ENCODE measurements around the gene GLA.

The GLA gene

GRCh38 chrX:101409043-101409442, 1.3 kb upstream of the GLA start:
- no peak overlapping the region for H3K27ac ChIP-seq (replicated peaks; ENCODE audit: low read length)
- no peaks in the 10 kb centered on the region for H3K27me3 ChIP-seq (ENCODE audit: control insufficient read depth in 3 of 3, insufficient read depth in 3 of 3, low read depth in 1 of 3, low read length in 3 of 3)
- H3K9me3 ChIP-seq (replicated peaks in 1 of 2; ENCODE audit: control insufficient read depth in 2 of 2, insufficient read depth in 1 of 2, low read depth in 1 of 2, low read length in 2 of 2) = no peaks in the 10 kb centered on the region
- H2AFZ ChIP-seq (ENCODE audit: low read length) = no peak overlapping the region
- no peaks in the 10 kb centered on the region for H3K79me1 ChIP-seq (ENCODE audit: low read depth, low read length)
- no peak overlapping the region for H3K18ac ChIP-seq (ENCODE audit: low read length)
- no peak overlapping the region for H2AK5ac ChIP-seq (ENCODE audit: low read depth, low read length)
- no peak overlapping the region for H3K9ac ChIP-seq (ENCODE audit: low read depth, low read length, poor library complexity)
- H2BK15ac ChIP-seq (ENCODE audit: low read length) = no peak overlapping the region
- no peak overlapping the region for H3K4ac ChIP-seq (ENCODE audit: low read length)
- H2BK120ac ChIP-seq (ENCODE audit: low read depth, low read length) = no peak overlapping the region
- no peak overlapping the region for H2BK12ac ChIP-seq (ENCODE audit: low read length)
- no peak overlapping the region for H2BK5ac ChIP-seq (ENCODE audit: low read length)
- no peak overlapping the region for H4K91ac ChIP-seq (ENCODE audit: low read depth, low read length, poor library complexity)
- peak overlapping the region; percentile 51 to 80 for H3K4me3 ChIP-seq (ENCODE audit: low read length in 2 of 2)
- no peak overlapping the region for H3K4me2 ChIP-seq (ENCODE audit: insufficient read depth, low read length, poor library complexity, severe bottlenecking)
- H4K8ac ChIP-seq (ENCODE audit: low read depth, low read length) = no peak overlapping the region
- peaks cover 11 to 27% of the 10 kb centered on the region in 2 donors for H3K36me3 ChIP-seq (replicated peaks in 1 of 2; ENCODE audit: control insufficient read depth in 2 of 2, insufficient read depth in 2 of 2, low read length in 2 of 2)
- no peak overlapping the region for H3K14ac ChIP-seq (ENCODE audit: low read length)
- WGBS, 2 donors (ENCODE audit: extremely low coverage in 2 of 2, insufficient read length in 2 of 2, insufficient replicate concordance in 1 of 2) = no CpG with 5 or more reads among the region's 6 CpGs
- no peak for DNase-seq (ENCODE audit: low spot score)
- no peak overlapping the region for H3K23ac ChIP-seq (ENCODE audit: low read depth, low read length, poor library complexity)
- H3K4me1 ChIP-seq (ENCODE audit: control insufficient read depth in 2 of 2, insufficient read depth in 1 of 2, low read depth in 1 of 2, low read length in 2 of 2) = no peaks in the 10 kb centered on the region

GRCh38 chrX:101408532-101408841, 762 bp upstream of the GLA start:
- H4K8ac ChIP-seq (ENCODE audit: low read depth, low read length) = no peak overlapping the region
- no peak overlapping the region for H2AK5ac ChIP-seq (ENCODE audit: low read depth, low read length)
- no peak overlapping the region for H3K4ac ChIP-seq (ENCODE audit: low read length)
- H2BK15ac ChIP-seq (ENCODE audit: low read length) = no peak overlapping the region
- no peak overlapping the region for H3K9ac ChIP-seq (ENCODE audit: low read depth, low read length, poor library complexity)
- no peak overlapping the region for H3K14ac ChIP-seq (ENCODE audit: low read length)
- no peak for DNase-seq (ENCODE audit: low spot score)
- H3K18ac ChIP-seq (ENCODE audit: low read length) = no peak overlapping the region
- no peak overlapping the region for H2BK5ac ChIP-seq (ENCODE audit: low read length)
- H3K4me1 ChIP-seq (ENCODE audit: control insufficient read depth in 2 of 2, insufficient read depth in 1 of 2, low read depth in 1 of 2, low read length in 2 of 2) = no peaks in the 10 kb centered on the region
- no CpG with 5 or more reads among the region's 8 CpGs for WGBS, 2 donors (ENCODE audit: extremely low coverage in 2 of 2, insufficient read length in 2 of 2, insufficient replicate concordance in 1 of 2)
- no peaks in the 10 kb centered on the region for H3K9me3 ChIP-seq (replicated peaks in 1 of 2; ENCODE audit: control insufficient read depth in 2 of 2, insufficient read depth in 1 of 2, low read depth in 1 of 2, low read length in 2 of 2)
- H3K27me3 ChIP-seq (ENCODE audit: control insufficient read depth in 3 of 3, insufficient read depth in 3 of 3, low read depth in 1 of 3, low read length in 3 of 3) = no peaks in the 10 kb centered on the region
- no peaks in the 10 kb centered on the region for H3K79me1 ChIP-seq (ENCODE audit: low read depth, low read length)
- H3K27ac ChIP-seq (replicated peaks; ENCODE audit: low read length) = no peak overlapping the region
- H3K4me2 ChIP-seq (ENCODE audit: insufficient read depth, low read length, poor library complexity, severe bottlenecking) = peak overlapping the region; percentile 40
- H3K4me3 ChIP-seq (ENCODE audit: low read length in 2 of 2) = peak overlapping the region; percentile 80 to 91
- H3K23ac ChIP-seq (ENCODE audit: low read depth, low read length, poor library complexity) = no peak overlapping the region
- H2AFZ ChIP-seq (ENCODE audit: low read length) = peak overlapping the region; percentile 79
- no peak overlapping the region for H2BK120ac ChIP-seq (ENCODE audit: low read depth, low read length)
- peaks cover 11 to 25% of the 10 kb centered on the region in 2 donors for H3K36me3 ChIP-seq (replicated peaks in 1 of 2; ENCODE audit: control insufficient read depth in 2 of 2, insufficient read depth in 2 of 2, low read length in 2 of 2)
- H2BK12ac ChIP-seq (ENCODE audit: low read length) = no peak overlapping the region
- no peak overlapping the region for H4K91ac ChIP-seq (ENCODE audit: low read depth, low read length, poor library complexity)

DNA sequence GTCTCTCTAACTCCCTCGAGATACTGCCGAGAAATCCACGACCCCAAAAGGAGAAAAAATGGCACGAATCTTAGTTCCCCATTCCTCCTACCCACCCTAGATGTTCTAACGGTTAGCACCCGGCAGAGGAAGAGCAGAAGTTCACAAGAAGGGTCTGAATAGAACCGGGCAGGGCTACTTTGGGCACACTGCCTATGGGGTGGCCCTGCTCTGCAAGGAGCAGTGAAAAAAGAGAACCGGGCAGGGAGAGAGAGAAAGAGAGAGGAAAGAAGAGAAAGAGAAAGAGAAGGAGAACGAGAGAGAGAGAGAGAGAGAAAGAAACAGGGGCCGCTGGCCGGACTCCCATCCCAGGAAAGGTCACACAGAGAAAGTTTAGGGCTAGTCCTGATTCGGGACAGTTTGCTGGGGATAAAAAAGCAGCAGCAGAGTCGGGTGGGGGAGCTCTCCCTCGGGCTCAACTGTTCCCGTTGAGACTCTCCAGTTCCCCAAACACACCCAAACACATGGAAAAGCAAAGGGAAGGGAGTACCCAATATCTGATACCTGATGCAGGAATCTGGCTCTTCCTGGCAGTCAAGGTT, 468 bp downstream of the GLA start:
- no peak overlapping the region for H3K23ac ChIP-seq (ENCODE audit: low read depth, low read length, poor library complexity)
- no peaks in the 10 kb centered on the region for H3K9me3 ChIP-seq (replicated peaks in 1 of 2; ENCODE audit: control insufficient read depth in 2 of 2, insufficient read depth in 1 of 2, low read depth in 1 of 2, low read length in 2 of 2)
- no peak for DNase-seq (ENCODE audit: low spot score)
- no peaks in the 10 kb centered on the region for H3K27me3 ChIP-seq (ENCODE audit: control insufficient read depth in 3 of 3, insufficient read depth in 3 of 3, low read depth in 1 of 3, low read length in 3 of 3)
- peak overlapping the region; percentile 73 for H3K27ac ChIP-seq (replicated peaks; ENCODE audit: low read length)
- no peak overlapping the region for H2BK15ac ChIP-seq (ENCODE audit: low read length)
- peak overlapping the region; percentile 43 for H3K4me2 ChIP-seq (ENCODE audit: insufficient read depth, low read length, poor library complexity, severe bottlenecking)
- no peak overlapping the region for H4K91ac ChIP-seq (ENCODE audit: low read depth, low read length, poor library complexity)
- H2BK12ac ChIP-seq (ENCODE audit: low read length) = no peak overlapping the region
- H2BK120ac ChIP-seq (ENCODE audit: low read depth, low read length) = no peak overlapping the region
- no peaks in the 10 kb centered on the region for H3K4me1 ChIP-seq (ENCODE audit: control insufficient read depth in 2 of 2, insufficient read depth in 1 of 2, low read depth in 1 of 2, low read length in 2 of 2)
- H3K4me3 ChIP-seq (ENCODE audit: low read length in 2 of 2) = peak overlapping the region; percentile 80 to 94
- WGBS, 2 donors (ENCODE audit: extremely low coverage in 2 of 2, insufficient read length in 2 of 2, insufficient replicate concordance in 1 of 2) = no CpG with 5 or more reads among the region's 15 CpGs
- H2BK5ac ChIP-seq (ENCODE audit: low read length) = no peak overlapping the region
- no peak overlapping the region for H4K8ac ChIP-seq (ENCODE audit: low read depth, low read length)
- no peak overlapping the region for H3K18ac ChIP-seq (ENCODE audit: low read length)
- peak overlapping the region; percentile 60 for H3K9ac ChIP-seq (ENCODE audit: low read depth, low read length, poor library complexity)
- peaks cover 5 to 17% of the 10 kb centered on the region in 2 donors for H3K36me3 ChIP-seq (replicated peaks in 1 of 2; ENCODE audit: control insufficient read depth in 2 of 2, insufficient read depth in 2 of 2, low read length in 2 of 2)
- no peak overlapping the region for H2AK5ac ChIP-seq (ENCODE audit: low read depth, low read length)
- H3K4ac ChIP-seq (ENCODE audit: low read length) = no peak overlapping the region
- H2AFZ ChIP-seq (ENCODE audit: low read length) = peak overlapping the region; percentile 87
- H3K14ac ChIP-seq (ENCODE audit: low read length) = no peak overlapping the region
- H3K79me1 ChIP-seq (ENCODE audit: low read depth, low read length) = no peaks in the 10 kb centered on the region

DNA sequence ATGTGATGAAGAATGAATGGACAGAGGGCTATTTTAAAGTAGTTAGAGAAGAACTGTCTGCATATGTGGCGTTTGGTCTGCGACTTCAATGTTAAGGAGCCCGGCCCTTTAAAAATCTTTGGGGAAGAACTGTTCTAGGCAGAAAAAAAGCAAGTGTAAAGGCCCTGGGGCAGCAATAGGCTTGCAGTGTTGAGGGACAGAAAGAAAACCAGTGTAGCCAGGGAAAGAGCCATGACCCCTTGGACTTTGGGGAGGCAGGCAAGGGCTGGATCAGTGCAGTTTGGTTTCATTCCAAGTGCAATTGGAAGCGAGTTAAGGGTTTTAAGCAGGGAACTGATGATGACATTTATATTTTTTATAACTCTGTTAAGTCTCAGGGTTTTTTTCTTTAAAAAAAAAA, 7.9 kb downstream of the GLA start:
- Histone ChIP-seq H3K18ac (ENCODE audit: low read length) (no peak overlapping the region), H3K79me1 (ENCODE audit: low read depth, low read length) (no peaks in the 10 kb centered on the region)

More for the DNA sequence above, 7.9 kb downstream of the GLA start:
- no peak overlapping the region for H2BK12ac ChIP-seq (ENCODE audit: low read length)
- no peaks in the 10 kb centered on the region for H3K9me3 ChIP-seq (replicated peaks in 1 of 2; ENCODE audit: control insufficient read depth in 2 of 2, insufficient read depth in 1 of 2, low read depth in 1 of 2, low read length in 2 of 2)
- no peaks in the 10 kb centered on the region for H3K27me3 ChIP-seq (ENCODE audit: control insufficient read depth in 3 of 3, insufficient read depth in 3 of 3, low read depth in 1 of 3, low read length in 3 of 3)
- no CpG with 5 or more reads among the region's 4 CpGs for WGBS, 2 donors (ENCODE audit: extremely low coverage in 2 of 2, insufficient read length in 2 of 2, insufficient replicate concordance in 1 of 2)
- H3K14ac ChIP-seq (ENCODE audit: low read length) = no peak overlapping the region
- no peak overlapping the region for H2BK5ac ChIP-seq (ENCODE audit: low read length)
- H3K4ac ChIP-seq (ENCODE audit: low read length) = no peak overlapping the region
- no peak overlapping the region for H3K23ac ChIP-seq (ENCODE audit: low read depth, low read length, poor library complexity)
- H2BK15ac ChIP-seq (ENCODE audit: low read length) = no peak overlapping the region
- H3K4me3 ChIP-seq (ENCODE audit: low read length in 2 of 2) = no peak overlapping the region
- H2AFZ ChIP-seq (ENCODE audit: low read length) = no peak overlapping the region
- no peak overlapping the region for H3K27ac ChIP-seq (replicated peaks; ENCODE audit: low read length)
- no peak overlapping the region for H2AK5ac ChIP-seq (ENCODE audit: low read depth, low read length)
- DNase-seq (ENCODE audit: low spot score) = no peak
- H2BK120ac ChIP-seq (ENCODE audit: low read depth, low read length) = no peak overlapping the region
- H3K9ac ChIP-seq (ENCODE audit: low read depth, low read length, poor library complexity) = no peak overlapping the region
- no peak overlapping the region for H3K4me2 ChIP-seq (ENCODE audit: insufficient read depth, low read length, poor library complexity, severe bottlenecking)
- peaks cover 2 to 52% of the 10 kb centered on the region in 2 donors for H3K36me3 ChIP-seq (replicated peaks in 1 of 2; ENCODE audit: control insufficient read depth in 2 of 2, insufficient read depth in 2 of 2, low read length in 2 of 2)
- H4K8ac ChIP-seq (ENCODE audit: low read depth, low read length) = no peak overlapping the region
- no peaks in the 10 kb centered on the region for H3K4me1 ChIP-seq (ENCODE audit: control insufficient read depth in 2 of 2, insufficient read depth in 1 of 2, low read depth in 1 of 2, low read length in 2 of 2)
- no peak overlapping the region for H4K91ac ChIP-seq (ENCODE audit: low read depth, low read length, poor library complexity)
